H1 (cell line): ENCODE data around the gene OR4C3. TPM values are rescaled to one million over a fixed set of nuclear protein-coding genes. Genes with fewer than 3 reads are reported as not detected.

Experiments used
- CTCF ChIA-PET: fragments of 300-600 bp; sonication (Branson Sonifier 250); formaldehyde crosslinking; loops from one replicate; lab custom pipeline; 2021; ENCODE audit not compliant: partially characterized antibody; lab: Charles Lee
- POLR2A ChIA-PET: fragments of 300-600 bp; sonication (Branson Sonifier 250); formaldehyde crosslinking; loops from one replicate; lab custom pipeline; 2021; ENCODE audit warnings: inconsistent platforms; ENCODE audit not compliant: partially characterized antibody; lab: Charles Lee
- DNase-seq, 2 experiments: peaks; one replicate each; pipeline versions ENCODE4 v3.0.0 to v3.0.0-alpha.2; 2010 to 2022; ENCODE audit warnings: low spot score in 2 of 2, low read depth in 1 of 2, mixed read lengths in 1 of 2
- FAIRE-seq: peaks from 2 replicates; lab custom pipeline; 2011; peaks lifted over from hg19 to GRCh38; lab: Jason Lieb, UNC
- H2AFZ ChIP-seq: 2 replicates; pipeline ENCODE4 v1.8.1; 2012; ENCODE audit warnings: low read length, inconsistent platforms
- H2AK5ac ChIP-seq: 2 replicates; pipeline ENCODE4 v1.6.1; 2013; ENCODE audit warnings: low read depth, low read length
- H2BK120ac ChIP-seq: replicated peaks from 2 replicates; pipeline ENCODE3; 2013; ENCODE audit warnings: low read depth, low read length, inconsistent platforms
- H2BK12ac ChIP-seq: 2 replicates; pipeline ENCODE4 v1.6.1; 2013; ENCODE audit warnings: low read depth, low read length
- H2BK15ac ChIP-seq: 2 replicates; pipeline ENCODE4 v1.6.1; 2013; ENCODE audit warnings: low read length
- H2BK20ac ChIP-seq: 2 replicates; pipeline ENCODE4 v1.6.1; 2013; ENCODE audit warnings: low read length
- H2BK5ac ChIP-seq: 2 replicates; pipeline ENCODE4 v1.6.1; 2013; ENCODE audit warnings: low read depth, low read length
- H3K14ac ChIP-seq: 2 replicates; pipeline ENCODE4 v1.6.1; 2013; ENCODE audit warnings: inconsistent platforms; ENCODE audit not compliant: insufficient read length
- H3K18ac ChIP-seq: 2 replicates; pipeline ENCODE4 v1.6.1; 2013; ENCODE audit warnings: low read length; ENCODE audit errors: extremely low read depth
- H3K23ac ChIP-seq: 2 replicates; pipeline ENCODE4 v1.6.1; 2013; ENCODE audit warnings: inconsistent platforms; ENCODE audit not compliant: insufficient read length
- H3K23me2 ChIP-seq: 2 replicates; pipeline ENCODE4 v1.6.1; 2013; ENCODE audit warnings: low read depth, low read length
- H3K27ac ChIP-seq: 2 replicates; pipeline ENCODE4 v1.6.1; 2011; ENCODE audit warnings: low read depth, low read length, inconsistent platforms
- H3K27me3 ChIP-seq, 4 experiments: replicated peaks in 1 of 4; 1 replicate in 1 of 4; 2 replicates in 3 of 4; pipeline versions ENCODE4 v1.6.1 to v1.8.1; 2011 to 2013; ENCODE audit warnings: low read length in 3 of 4, mild to moderate bottlenecking in 3 of 4, inconsistent platforms in 2 of 4, mixed read lengths in 2 of 4, moderate library complexity in 1 of 4; ENCODE audit not compliant: control insufficient read depth in 3 of 4, insufficient read depth in 3 of 4; ENCODE audit errors: extremely low read depth in 1 of 4
- H3K36me3 ChIP-seq, 4 experiments: 2 replicates each; pipeline versions ENCODE4 v1.6.1 to v1.8.1; 2011 to 2013; ENCODE audit warnings: mild to moderate bottlenecking in 4 of 4, low read length in 3 of 4, moderate library complexity in 2 of 4, control low read depth in 1 of 4, inconsistent platforms in 1 of 4; ENCODE audit not compliant: insufficient read depth in 4 of 4, control insufficient read depth in 2 of 4
- H3K4ac ChIP-seq: replicated peaks from 2 replicates; pipeline ENCODE3; 2013; ENCODE audit warnings: low read length, low read depth, mixed read lengths, inconsistent platforms; ENCODE audit not compliant: insufficient read length
- H3K4me1 ChIP-seq, 4 experiments: replicated peaks in 1 of 4; 1 replicate in 1 of 4; 2 replicates in 3 of 4; pipeline versions ENCODE4 v1.6.1 to v1.8.1; 2011 to 2013; ENCODE audit warnings: low read length in 3 of 4, inconsistent platforms in 2 of 4, mixed read lengths in 1 of 4; ENCODE audit not compliant: insufficient read depth in 4 of 4, control insufficient read depth in 3 of 4
- H3K4me2 ChIP-seq, 2 experiments: 2 replicates each; pipeline versions ENCODE4 v1.6.1 to v1.8.1; 2011 to 2013; ENCODE audit warnings: low read depth in 2 of 2, low read length in 2 of 2, control low read depth in 1 of 2, inconsistent platforms in 1 of 2, mild to moderate bottlenecking in 1 of 2; ENCODE audit not compliant: insufficient read depth in 1 of 2
- H3K4me3 ChIP-seq, 4 experiments: fragments of 200-600, 300-600 bp in 1 of 4; sonication (generic), shearing (Covaris generic), sonication (Bioruptor Twin) in 1 of 4; 2 replicates each; pipeline versions ENCODE4 v1.5.1 to v1.8.1; 2011 to 2016; ENCODE audit warnings: low read length in 4 of 4, low read depth in 3 of 4, control low read depth in 2 of 4, inconsistent platforms in 2 of 4, mild to moderate bottlenecking in 2 of 4, mixed read lengths in 1 of 4, moderate library complexity in 1 of 4; ENCODE audit not compliant: insufficient read depth in 2 of 4; ENCODE audit errors: extremely low read depth in 1 of 4
- H3K56ac ChIP-seq: replicated peaks from 2 replicates; pipeline ENCODE3; 2013; ENCODE audit warnings: low read depth, mild to moderate bottlenecking, mixed read lengths, low read length, inconsistent platforms; ENCODE audit not compliant: insufficient read length
- H3K79me1 ChIP-seq: 2 replicates; pipeline ENCODE4 v1.6.1; 2013; ENCODE audit warnings: low read depth, low read length, control low read depth
- H3K79me2 ChIP-seq, 2 experiments: 2 replicates each; pipeline versions ENCODE4 v1.6.1 to v1.8.1; 2012 to 2013; ENCODE audit warnings: low read length in 2 of 2, mild to moderate bottlenecking in 2 of 2, inconsistent platforms in 1 of 2; ENCODE audit not compliant: insufficient read depth in 2 of 2, control insufficient read depth in 1 of 2
- H3K9ac ChIP-seq, 4 experiments: replicated peaks in 1 of 4; 1 replicate in 1 of 4; 2 replicates in 3 of 4; pipeline versions ENCODE4 v1.6.1 to v1.8.1; 2011 to 2013; ENCODE audit warnings: low read depth in 3 of 4, low read length in 3 of 4, control low read depth in 2 of 4, mild to moderate bottlenecking in 2 of 4, moderate library complexity in 2 of 4, inconsistent platforms in 1 of 4; ENCODE audit errors: extremely low read depth in 1 of 4
- H3K9me3 ChIP-seq, 2 experiments: 2 replicates each; pipeline versions ENCODE4 v1.6.1 to v1.8.1; 2012 to 2013; ENCODE audit warnings: mild to moderate bottlenecking in 2 of 2, moderate library complexity in 2 of 2, control low read depth in 1 of 2, inconsistent platforms in 1 of 2, low read depth in 1 of 2, low read length in 1 of 2, mixed read lengths in 1 of 2; ENCODE audit not compliant: insufficient read depth in 2 of 2
- H4K20me1 ChIP-seq, 2 experiments: replicated peaks in 1 of 2; 2 replicates each; pipeline versions ENCODE3 to v1.8.1; 2011 to 2013; ENCODE audit warnings: inconsistent platforms in 2 of 2, low read length in 2 of 2, mild to moderate bottlenecking in 1 of 2; ENCODE audit not compliant: insufficient read depth in 2 of 2, control insufficient read depth in 1 of 2
- H4K5ac ChIP-seq: 2 replicates; pipeline ENCODE4 v1.6.1; 2013; ENCODE audit warnings: low read length, low read depth, mixed read lengths, inconsistent platforms; ENCODE audit not compliant: insufficient read length
- H4K8ac ChIP-seq: 2 replicates; pipeline ENCODE4 v1.8.0; 2013; ENCODE audit warnings: mild to moderate bottlenecking, moderate library complexity, low read length, inconsistent platforms; ENCODE audit not compliant: insufficient read depth; ENCODE audit errors: extremely low read depth
- H4K91ac ChIP-seq: replicated peaks from 2 replicates; pipeline ENCODE3; 2013; ENCODE audit warnings: low read length, mixed read lengths, inconsistent platforms; ENCODE audit not compliant: insufficient read length
- CBX5 ChIP-seq: fragments of 300-800, 300-1000 bp; sonication (generic); IDR thresholded peaks from 2 replicates; pipeline ENCODE4 v1.7.1; 2016; ENCODE audit warnings: antibody characterized with exemption, low read length, low read depth
- CEBPB ChIP-seq: IDR thresholded peaks from 2 replicates; pipeline ENCODE4 v1.6.1; 2012; ENCODE audit warnings: low read depth, low read length
- JUND ChIP-seq: IDR thresholded peaks from 2 replicates; pipeline ENCODE4 v1.6.1; 2011; ENCODE audit warnings: mild to moderate bottlenecking, improper control_type of control experiment, low read length
- KDM5A ChIP-seq: fragments of 200-600 bp; IDR thresholded peaks from 2 replicates; pipeline ENCODE4 v1.7.1; 2012; ENCODE audit warnings: mild to moderate bottlenecking, low read length, inconsistent platforms, mixed read lengths
- SIN3A ChIP-seq, 2 experiments: IDR thresholded peaks in 1 of 2; conservative IDR thresholded peaks in 1 of 2; 2 replicates each; pipeline ENCODE4 v1.6.1; 2011 to 2012; ENCODE audit warnings: low read length in 2 of 2, improper control_type of control experiment in 1 of 2, low read depth in 1 of 2, mild to moderate bottlenecking in 1 of 2
- WGBS, 2 experiments: shearing (Covaris generic) in 1 of 2; methylation state at CpG; one replicate each; pipeline versions ENCODE4 v1.1.6 to v1.1.7; 2013 to 2015; ENCODE audit warnings: low lambda C conversion rate in 2 of 2, mixed read lengths in 2 of 2, inconsistent platforms in 1 of 2, low coverage in 1 of 2, missing lambda C conversion rate in 1 of 2; ENCODE audit not compliant: insufficient replicate concordance in 2 of 2, insufficient coverage in 1 of 2, insufficient read length in 1 of 2; ENCODE audit errors: extremely low coverage in 1 of 2, missing lambda C conversion rate in 1 of 2; 5-methylcytosine and 5-hydroxymethylcytosine counted together
- polyA plus RNA-seq, 7 experiments: library from polyadenylated mRNA; depleted of rRNA in 3 of 7; stranded (reverse) in 5 of 7; unstranded in 2 of 7; fragments of >200 nt in 5 of 7; fragments of 200-250 nt in 2 of 7; gene quantifications; 1 replicate in 5 of 7; 2 replicates in 1 of 7; 4 replicates in 1 of 7; pipeline versions ENCODE4 v1.2.1 to v1.2.3, GENCODE V29; 2011 to 2013; ENCODE audit warnings: missing spikeins in 2 of 7, mixed read lengths in 2 of 7
- total RNA-seq: library from RNA; stranded (reverse); fragmentation: NEBNext Ultra II Directional; extraction: Animal tissue kit (Norgen Biotek cat#: 25700); gene quantifications from 2 replicates; pipeline ENCODE4 v1.2.1, GENCODE V29; 2021

Gene OR4C3
- total and polyA plus RNA-seq, 2 of the 8 experiments (the other 6 are each of a cell fraction or from before 2014, with no cell fraction given): not detected

DNA sequence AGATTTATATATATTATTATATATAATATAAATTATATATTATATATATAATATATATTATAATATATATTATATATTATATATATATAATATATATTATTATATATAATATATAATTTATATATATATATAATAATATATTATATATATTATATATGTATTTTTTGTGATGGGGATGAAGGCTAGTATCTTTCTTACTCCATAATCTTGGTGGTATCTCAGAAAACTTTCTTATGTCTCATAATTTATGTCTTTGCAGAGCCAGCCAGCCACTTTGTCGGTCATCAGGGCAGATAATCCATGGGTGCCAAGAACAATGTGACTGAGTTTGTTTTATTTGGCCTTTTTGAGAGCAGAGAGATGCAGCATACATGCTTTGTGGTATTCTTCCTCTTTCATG lies 18.8 kb upstream of the OR4C3 start, which contains the start of gene OR4S1:
TSS of gene OR4S1 (plus strand) at position 301 of the 400 bp plus-strand sequence. CDS start at position 301, 0 bp downstream.
- Histone ChIP-seq H3K27me3 (no peaks in the 10 kb centered on the region), H3K27ac (no peak within 1 kb of the TSS), H3K9ac (no peak within 1 kb of the TSS), H2BK15ac (no peak within 1 kb of the TSS), H2AK5ac (no peak within 1 kb of the TSS), H3K36me3 (no peaks in the 10 kb centered on the region), H4K5ac (no peak within 1 kb of the TSS), H2BK20ac (no peak within 1 kb of the TSS), H2BK5ac (no peak within 1 kb of the TSS), H3K4me2 (no peak within 1 kb of the TSS), H4K8ac (no peak within 1 kb of the TSS; the same call in 1 of the 2 replicates), H2BK12ac (no peak within 1 kb of the TSS), H3K18ac (no peak within 1 kb of the TSS), H3K23ac (no peak within 1 kb of the TSS), H3K4ac (no peak within 1 kb of the TSS), H2AFZ (no peak within 1 kb of the TSS), H4K20me1 (no peaks in the 10 kb centered on the region), H3K79me2 (no peaks in the 10 kb centered on the region), H3K23me2 (no peaks in the 10 kb centered on the region), H3K56ac (no peak within 1 kb of the TSS), H2BK120ac (no peak within 1 kb of the TSS), H3K79me1 (no peaks in the 10 kb centered on the region), H3K4me1 (no peaks in the 10 kb centered on the region), H3K14ac (no peak within 1 kb of the TSS), H3K4me3 (no peak within 1 kb of the TSS), H3K9me3 (peaks cover 43 to 46% of the 10 kb centered on the region in 2 experiments), H4K91ac (no peak within 1 kb of the TSS)
- FAIRE-seq: no peak
- ChIA-PET POLR2A (no interaction called here), CTCF (no interaction called here)
- 57% methylated on average over 1 of the region's 1 CpG; no CpG with 5 or more reads in 1 of the 2 experiments for WGBS, 2 experiments
- DNase-seq: no peak
- no peak for TF ChIP-seq CEBPB
- TF ChIP-seq SIN3A (conservative IDR thresholded peaks at IDR 0.05 in 1 of 2, IDR thresholded peaks at IDR 0.05 in 1 of 2; ENCODE audit: low read depth in 1 of 2, low read length in 2 of 2): no peak
- no peak for TF ChIP-seq JUND
- no peak for TF ChIP-seq CBX5
- no peak for TF ChIP-seq KDM5A
